CD14-positive monocyte (primary cell): Measurements from ENCODE around the gene LAGE3. TPM values are rescaled to one million over a fixed set of nuclear protein-coding genes. Genes with fewer than 3 reads are reported as not detected.

ENCODE experiments used
- DNase-seq, 3 donors: peaks; one replicate each; pipeline ENCODE4 v3.0.0-alpha.2; 2011 to 2022
- H2AFZ ChIP-seq: 2 replicates; pipeline ENCODE4 v1.6.0; 2012; ENCODE audit warnings: mild to moderate bottlenecking, low read depth, low read length, inconsistent platforms; ENCODE audit not compliant: insufficient read depth, poor library complexity, severe bottlenecking
- H3K27ac ChIP-seq, 2 donors: 1 replicate in 1 of 2; 2 replicates in 1 of 2; pipeline ENCODE4 v1.5.1; 2012 to 2013; ENCODE audit warnings: low read length in 2 of 2, control low read depth in 1 of 2, inconsistent platforms in 1 of 2, low read depth in 1 of 2, mild to moderate bottlenecking in 1 of 2
- H3K27me3 ChIP-seq, 2 donors: one replicate each; pipeline versions ENCODE4 v1.6.0 to v1.6.1; 2011 to 2013; ENCODE audit warnings: low read length in 2 of 2; ENCODE audit not compliant: control insufficient read depth in 2 of 2, insufficient read depth in 2 of 2
- H3K36me3 ChIP-seq, 2 donors: replicated peaks in 1 of 2; 1 replicate in 1 of 2; 2 replicates in 1 of 2; pipeline versions ENCODE4 v1.5.1 to v1.6.1; 2012 to 2013; ENCODE audit warnings: low read length in 2 of 2, control low read depth in 1 of 2, inconsistent platforms in 1 of 2, mild to moderate bottlenecking in 1 of 2; ENCODE audit not compliant: insufficient read depth in 2 of 2, control insufficient read depth in 1 of 2
- H3K4me1 ChIP-seq, 2 donors: 1 replicate in 1 of 2; 2 replicates in 1 of 2; pipeline versions ENCODE4 v1.5.1 to v1.6.1; 2012 to 2013; ENCODE audit warnings: low read length in 2 of 2, control low read depth in 1 of 2, inconsistent platforms in 1 of 2, mild to moderate bottlenecking in 1 of 2, moderate library complexity in 1 of 2; ENCODE audit not compliant: insufficient read depth in 2 of 2, control insufficient read depth in 1 of 2
- H3K4me2 ChIP-seq: replicated peaks from 2 replicates; pipeline ENCODE3; 2012; ENCODE audit warnings: low read length, moderate library complexity, mild to moderate bottlenecking; ENCODE audit not compliant: poor library complexity, severe bottlenecking; ENCODE audit errors: extremely low read depth
- H3K4me3 ChIP-seq, 3 experiments: fragments of 200-600 bp in 1 of 3; sonication (generic) in 1 of 3; replicated peaks in 1 of 3; 1 replicate in 2 of 3; 2 replicates in 1 of 3; pipeline ENCODE4 v1.5.1; 2011 to 2013; ENCODE audit warnings: low read length in 3 of 3, mild to moderate bottlenecking in 3 of 3, control low read depth in 2 of 3, low read depth in 2 of 3, inconsistent platforms in 1 of 3, moderate library complexity in 1 of 3
- H3K79me2 ChIP-seq: 2 replicates; pipeline ENCODE4 v1.6.0; 2012; ENCODE audit warnings: mild to moderate bottlenecking, control low read depth, inconsistent platforms, low read length, moderate library complexity; ENCODE audit not compliant: insufficient read depth
- H3K9ac ChIP-seq: 2 replicates; pipeline ENCODE4 v1.6.0; 2017; ENCODE audit warnings: low read length, mild to moderate bottlenecking; ENCODE audit not compliant: insufficient read depth, poor library complexity, severe bottlenecking
- H3K9me3 ChIP-seq, 2 donors: replicated peaks in 1 of 2; 1 replicate in 1 of 2; 2 replicates in 1 of 2; pipeline versions ENCODE4 v1.5.1 to v1.6.1; 2012 to 2013; ENCODE audit warnings: low read length in 2 of 2, control low read depth in 1 of 2; ENCODE audit not compliant: control insufficient read depth in 1 of 2, insufficient read depth in 1 of 2
- H4K20me1 ChIP-seq: 2 replicates; pipeline ENCODE4 v1.6.0; 2012; ENCODE audit warnings: mild to moderate bottlenecking, low read length, control low read depth, moderate library complexity; ENCODE audit not compliant: insufficient read depth
- H3K27ac Mint-ChIP-seq, 7 donors: one replicate each; pipeline ENCODE4 v1.8.0; 2020; ENCODE audit warnings: mild to moderate bottlenecking in 7 of 7, mixed read lengths in 7 of 7, moderate library complexity in 6 of 7, inconsistent platforms in 2 of 7
- H3K27me3 Mint-ChIP-seq, 3 donors: one replicate each; pipeline ENCODE4 v1.8.0; 2021 to 2022; ENCODE audit warnings: low read depth in 3 of 3, mild to moderate bottlenecking in 3 of 3, mixed read lengths in 3 of 3, moderate library complexity in 3 of 3, inconsistent platforms in 1 of 3
- H3K36me3 Mint-ChIP-seq, 2 donors: one replicate each; pipeline ENCODE4 v1.8.0; 2020; ENCODE audit warnings: mixed read lengths in 2 of 2, inconsistent platforms in 1 of 2, mild to moderate bottlenecking in 1 of 2
- H3K4me1 Mint-ChIP-seq: one replicate; pipeline ENCODE4 v1.8.0; 2020; ENCODE audit warnings: mild to moderate bottlenecking, mixed read lengths
- H3K4me3 Mint-ChIP-seq, 2 donors: one replicate each; pipeline ENCODE4 v1.8.0; 2020; ENCODE audit warnings: mild to moderate bottlenecking in 2 of 2, mixed read lengths in 2 of 2, moderate library complexity in 1 of 2
- H3K9me3 Mint-ChIP-seq, 7 donors: one replicate each; pipeline ENCODE4 v1.8.0; 2020 to 2022; ENCODE audit warnings: mixed read lengths in 7 of 7, mild to moderate bottlenecking in 6 of 7, moderate library complexity in 6 of 7, inconsistent platforms in 2 of 7
- WGBS: methylation state at CpG from one replicate; pipeline ENCODE4 v1.1.5; 2013; ENCODE audit warnings: missing lambda C conversion rate; ENCODE audit not compliant: insufficient coverage; 5-methylcytosine and 5-hydroxymethylcytosine counted together
- intact Hi-C, 2 donors: fragments of 100-400 bp; cut with micrococcal nuclease; formaldehyde crosslinking; loops; one replicate each; pipeline versions ENCODE4 v1.15.0 to v1.15.1; 2023
- polyA plus RNA-seq, 3 donors: library from polyadenylated mRNA; depleted of rRNA in 1 of 3; unstranded in 2 of 3; stranded (reverse) in 1 of 3; fragments of 300-500 nt in 2 of 3; fragments of >200 nt in 1 of 3; fragmentation: Illumina TruSeq in 2 of 3; gene quantifications; 1 replicate in 2 of 3; 2 replicates in 1 of 3; pipeline ENCODE4 v1.2.3, GENCODE V29; 2012 to 2021
- TF ChIP-seq, protein P1 (sequence below): fragments of 200-600 bp; IDR thresholded peaks from one replicate; pipeline ENCODE4 v1.8.0; 2022; ENCODE audit warnings: antibody characterized with exemption, mild to moderate bottlenecking

The LAGE3 gene
- polyA plus RNA-seq, 3 donors = 12.4 to 30.9 (median 18.6) TPM

DNA sequence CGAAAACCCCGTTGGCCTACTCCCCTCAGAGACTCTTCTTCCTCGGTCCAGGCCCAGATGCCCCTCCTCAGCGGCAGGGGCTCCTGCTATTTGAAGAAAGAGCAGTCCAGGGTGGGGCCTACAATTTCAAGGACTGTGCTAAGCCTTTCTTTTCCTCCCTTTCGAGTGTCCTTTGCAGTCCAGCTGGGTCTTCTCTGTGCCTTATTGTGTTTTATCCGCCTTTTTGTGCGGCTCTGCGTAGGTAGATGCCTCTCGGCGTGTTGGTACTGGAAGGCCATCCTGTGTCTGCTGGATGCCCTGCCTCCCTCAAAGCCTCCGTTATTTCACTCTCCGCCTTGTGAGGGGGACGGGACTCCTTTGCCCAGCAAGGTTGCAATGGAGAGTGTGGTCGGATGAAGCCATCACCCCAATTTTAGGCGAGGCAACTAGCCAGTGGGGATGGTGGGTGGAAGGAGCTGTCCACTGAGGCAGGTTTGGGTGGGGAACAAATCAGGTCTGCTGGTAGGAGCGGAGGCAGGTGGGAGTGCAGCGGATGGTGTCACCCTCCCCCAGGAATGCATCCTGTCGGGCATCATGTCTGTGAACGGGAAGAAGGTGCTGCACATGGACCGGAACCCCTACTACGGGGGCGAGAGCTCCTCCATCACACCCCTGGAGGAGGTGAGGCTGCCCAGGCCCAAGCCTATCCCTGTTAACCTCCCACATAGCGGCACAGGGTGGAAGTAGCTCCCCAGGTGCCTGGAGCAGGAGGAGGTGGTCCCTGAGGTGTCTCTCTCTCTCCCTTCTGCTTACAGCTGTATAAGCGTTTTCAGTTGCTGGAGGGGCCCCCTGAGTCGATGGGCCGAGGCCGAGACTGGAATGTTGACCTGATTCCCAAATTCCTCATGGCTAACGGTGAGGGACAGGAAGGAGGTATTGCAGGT is 40.8 kb downstream of the LAGE3 start:
- Histone ChIP-seq H3K79me2 (peaks cover 35% of the 10 kb centered on the region), H3K9ac (peak overlapping the region; percentile 60), H3K9me3 (peaks cover 0 to 5% of the 10 kb centered on the region in 2 donors), H3K36me3 (peaks cover 55 to 62% of the 10 kb centered on the region in 2 donors), H3K4me1 (peaks cover 14 to 22% of the 10 kb centered on the region in 2 donors), H3K27ac (no peak overlapping the region), H4K20me1 (peaks cover 15% of the 10 kb centered on the region), H3K27me3 (no peaks in the 10 kb centered on the region), H2AFZ (no peak overlapping the region), H3K4me2 (peak overlapping the region; percentile 75), H3K4me3 (peak overlapping the region; percentile 53 to 75 (median 55))
- DNase-seq = no peak
- H3K27ac Mint-ChIP-seq = peak overlapping the region in 6 of 7 donors; percentile 40 to 79 (median 66)
- 80% methylated on average over 2 of the region's 28 CpGs for WGBS
- H3K4me1 Mint-ChIP-seq = peaks cover 20% of the 10 kb centered on the region
- TF ChIP-seq, protein P1, sequence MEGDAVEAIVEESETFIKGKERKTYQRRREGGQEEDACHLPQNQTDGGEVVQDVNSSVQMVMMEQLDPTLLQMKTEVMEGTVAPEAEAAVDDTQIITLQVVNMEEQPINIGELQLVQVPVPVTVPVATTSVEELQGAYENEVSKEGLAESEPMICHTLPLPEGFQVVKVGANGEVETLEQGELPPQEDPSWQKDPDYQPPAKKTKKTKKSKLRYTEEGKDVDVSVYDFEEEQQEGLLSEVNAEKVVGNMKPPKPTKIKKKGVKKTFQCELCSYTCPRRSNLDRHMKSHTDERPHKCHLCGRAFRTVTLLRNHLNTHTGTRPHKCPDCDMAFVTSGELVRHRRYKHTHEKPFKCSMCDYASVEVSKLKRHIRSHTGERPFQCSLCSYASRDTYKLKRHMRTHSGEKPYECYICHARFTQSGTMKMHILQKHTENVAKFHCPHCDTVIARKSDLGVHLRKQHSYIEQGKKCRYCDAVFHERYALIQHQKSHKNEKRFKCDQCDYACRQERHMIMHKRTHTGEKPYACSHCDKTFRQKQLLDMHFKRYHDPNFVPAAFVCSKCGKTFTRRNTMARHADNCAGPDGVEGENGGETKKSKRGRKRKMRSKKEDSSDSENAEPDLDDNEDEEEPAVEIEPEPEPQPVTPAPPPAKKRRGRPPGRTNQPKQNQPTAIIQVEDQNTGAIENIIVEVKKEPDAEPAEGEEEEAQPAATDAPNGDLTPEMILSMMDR = no peak
- intact Hi-C loops = loop anchor here in 1 of 2 donors (5.0 kb wide), 1 partner anchor 36 kb away; no protein-coding TSS in a partner anchor
- peak overlapping the region; percentile 85 to 86 for H3K4me3 Mint-ChIP-seq
- H3K36me3 Mint-ChIP-seq = peaks cover 58 to 74% of the 10 kb centered on the region in 2 donors
- H3K9me3 Mint-ChIP-seq = peaks cover 0 to 17% (median 11%) of the 10 kb centered on the region in 7 donors
- H3K27me3 Mint-ChIP-seq = peaks cover 0 to 18% (median 0%) of the 10 kb centered on the region in 3 donors

GRCh38 chrX:154436983-154437752 is 41.9 kb downstream of the LAGE3 start, which contains the start of gene GDI1:
TSS of gene GDI1 (plus strand) at chrX:154437154. CDS start at chrX:154437255, 101 bp downstream.
- TF ChIP-seq, protein P1 = no peak
- Histone ChIP-seq H3K9ac (peak within 1 kb of the TSS; percentile 60), H3K27me3 (no peaks in the 10 kb centered on the region), H3K79me2 (peaks cover 42% of the 10 kb centered on the region), H3K9me3 (peaks cover 0 to 5% of the 10 kb centered on the region in 2 donors), H3K4me1 (peaks cover 16 to 24% of the 10 kb centered on the region in 2 donors), H4K20me1 (peaks cover 15% of the 10 kb centered on the region), H3K4me2 (peak within 1 kb of the TSS; percentile 75), H3K27ac (peak within 1 kb of the TSS; percentile 44 to 66), H3K36me3 (peaks cover 60 to 66% of the 10 kb centered on the region in 2 donors), H3K4me3 (peak within 1 kb of the TSS; percentile 53 to 75 (median 55)), H2AFZ (no peak within 1 kb of the TSS)
- DNase-seq = peak; percentile 33 to 63 (median 44)
- Mint-ChIP-seq H3K36me3 (peaks cover 60 to 76% of the 10 kb centered on the region in 2 donors), H3K27me3 (peaks cover 0 to 15% (median 0%) of the 10 kb centered on the region in 3 donors), H3K4me3 (peak within 1 kb of the TSS; percentile 85 to 86), H3K4me1 (peaks cover 20% of the 10 kb centered on the region), H3K9me3 (peaks cover 0 to 17% (median 11%) of the 10 kb centered on the region in 7 donors), H3K27ac (peak within 1 kb of the TSS; percentile 77 to 89 (median 80))
- under 1% methylated on average over 59 of the region's 93 CpGs for WGBS
- intact Hi-C loops = loop anchor here in 1 of 2 donors (5.0 kb wide), 1 partner anchor 35 kb away; no protein-coding TSS in a partner anchor
